Choroid plexus epithelial cell (primary cell): ENCODE measurements around the gene MTTP.

Experiments used
- DNase-seq: peaks from one replicate; pipeline ENCODE4 v3.0.0-alpha.2; 2010; ENCODE audit warnings: low read depth
- H3K4me3 ChIP-seq: 2 replicates; pipeline ENCODE4 v1.5.1; 2011; ENCODE audit warnings: low read depth, mild to moderate bottlenecking, control low read depth, low read length, moderate library complexity
- CTCF ChIP-seq: conservative IDR thresholded peaks from 2 replicates; pipeline ENCODE4 v1.5.1; 2011; ENCODE audit warnings: low read depth, mild to moderate bottlenecking, control low read depth, inconsistent platforms, low read length, moderate library complexity

MTTP gene

GRCh38 chr4:99573735-99574368, 772 bp upstream of the MTTP start:
- no peak for TF ChIP-seq CTCF
- DNase-seq = no peak
- H3K4me3 ChIP-seq = no peak overlapping the region

- no peak for TF ChIP-seq CTCF
- no peak overlapping the region for H3K4me3 ChIP-seq
- DNase-seq = no peak
Observed at GRCh38 chr4:99578714-99579113, 4.1 kb downstream of the MTTP start.

- no peak for TF ChIP-seq CTCF
- H3K4me3 ChIP-seq = no peak overlapping the region
- DNase-seq = no peak
Observed at GRCh38 chr4:99585516-99585915, 10.9 kb downstream of the MTTP start.

- TF ChIP-seq CTCF = no peak
- no peak overlapping the region for H3K4me3 ChIP-seq
- DNase-seq = no peak
Observed at GRCh38 chr4:99586322-99586721, 11.7 kb downstream of the MTTP start.

- TF ChIP-seq CTCF = no peak
- DNase-seq = no peak
- H3K4me3 ChIP-seq = no peak overlapping the region
Observed at GRCh38 chr4:99586797-99587196, 12.2 kb downstream of the MTTP start.

GRCh38 chr4:99587309-99587708, 12.7 kb downstream of the MTTP start:
- no peak overlapping the region for H3K4me3 ChIP-seq
- no peak for DNase-seq
- no peak for TF ChIP-seq CTCF

GRCh38 chr4:99587803-99588202, 13.2 kb downstream of the MTTP start:
- TF ChIP-seq CTCF = no peak
- H3K4me3 ChIP-seq = no peak overlapping the region
- DNase-seq = no peak
